ENCODE results near the gene AOX1.

The AOX1 gene

GRCh38 chr2:200649724-200650123 lies 63.9 kb downstream of the AOX1 start:
- H3K27ac ChIP-seq (ENCODE audit: low read depth, low read length, poor library complexity, severe bottlenecking) = no peak overlapping the region
- no peak overlapping the region for H2AFZ ChIP-seq (ENCODE audit: low read length)
- H3K4me1 ChIP-seq (ENCODE audit: insufficient read depth, low read length, severe bottlenecking) = no peaks in the 10 kb centered on the region
- peaks cover 72% of the 10 kb centered on the region for H3K36me3 ChIP-seq (ENCODE audit: insufficient read depth, low read length)
- TF ChIP-seq EZH2 (IDR thresholded peaks at IDR 0.05; ENCODE audit: borderline replicate concordance, low read length) (no peak), CTCF (IDR thresholded peaks at IDR 0.05; ENCODE audit: low read length) (no peak)
- no peak overlapping the region for H3K4me3 ChIP-seq (ENCODE audit: low read depth, low read length, poor library complexity, severe bottlenecking)
- H3K9me2 ChIP-seq (ENCODE audit: low read depth, low read length) = no peaks in the 10 kb centered on the region
- H3K4me2 ChIP-seq (ENCODE audit: low read length) = no peak overlapping the region
- no peaks in the 10 kb centered on the region for H3K27me3 ChIP-seq (ENCODE audit: insufficient read depth, low read length)
- H3K79me2 ChIP-seq (ENCODE audit: insufficient read depth, low read length) = no peaks in the 10 kb centered on the region
- H3K9ac ChIP-seq (ENCODE audit: low read length) = no peak overlapping the region
- H3F3A ChIP-seq (ENCODE audit: insufficient read depth, low read length) = no peaks in the 10 kb centered on the region
- H4K20me1 ChIP-seq (ENCODE audit: insufficient read depth, low read length) = no peaks in the 10 kb centered on the region
- 0 out of 2 replicates have a peak, but pooled peaks cover 2% of the 10 kb centered on the region for H3K9me3 ChIP-seq (ENCODE audit: low read length)

- H3K9ac ChIP-seq (ENCODE audit: low read length) = no peak overlapping the region
- H2AFZ ChIP-seq (ENCODE audit: low read length) = no peak overlapping the region
- H3K36me3 ChIP-seq (ENCODE audit: insufficient read depth, low read length) = peaks cover 68% of the 10 kb centered on the region
- no peak for TF ChIP-seq CTCF (IDR thresholded peaks at IDR 0.05; ENCODE audit: low read length)
- no peak for TF ChIP-seq EZH2 (IDR thresholded peaks at IDR 0.05; ENCODE audit: borderline replicate concordance, low read length)
- no peak overlapping the region for H3K27ac ChIP-seq (ENCODE audit: low read depth, low read length, poor library complexity, severe bottlenecking)
- H4K20me1 ChIP-seq (ENCODE audit: insufficient read depth, low read length) = no peaks in the 10 kb centered on the region
- no peaks in the 10 kb centered on the region for H3K9me2 ChIP-seq (ENCODE audit: low read depth, low read length)
- H3K4me3 ChIP-seq (ENCODE audit: low read depth, low read length, poor library complexity, severe bottlenecking) = no peak overlapping the region
- no peak overlapping the region for H3K4me2 ChIP-seq (ENCODE audit: low read length)
- H3K4me1 ChIP-seq (ENCODE audit: insufficient read depth, low read length, severe bottlenecking) = no peaks in the 10 kb centered on the region
- H3K9me3 ChIP-seq (ENCODE audit: low read length) = 0 out of 2 replicates have a peak, but pooled peaks cover 2% of the 10 kb centered on the region
- no peaks in the 10 kb centered on the region for H3K79me2 ChIP-seq (ENCODE audit: insufficient read depth, low read length)
- H3F3A ChIP-seq (ENCODE audit: insufficient read depth, low read length) = no peaks in the 10 kb centered on the region
- no peaks in the 10 kb centered on the region for H3K27me3 ChIP-seq (ENCODE audit: insufficient read depth, low read length)
Measured at GRCh38 chr2:200650195-200650594, 64.4 kb downstream of the AOX1 start.

GRCh38 chr2:200652158-200652557 lies 66.3 kb downstream of the AOX1 start:
- no peak overlapping the region for H3K27ac ChIP-seq (ENCODE audit: low read depth, low read length, poor library complexity, severe bottlenecking)
- H3K4me3 ChIP-seq (ENCODE audit: low read depth, low read length, poor library complexity, severe bottlenecking) = no peak overlapping the region
- H3K36me3 ChIP-seq (ENCODE audit: insufficient read depth, low read length) = peaks cover 52% of the 10 kb centered on the region
- no peaks in the 10 kb centered on the region for H3F3A ChIP-seq (ENCODE audit: insufficient read depth, low read length)
- TF ChIP-seq EZH2 (IDR thresholded peaks at IDR 0.05; ENCODE audit: borderline replicate concordance, low read length) (no peak), CTCF (IDR thresholded peaks at IDR 0.05; ENCODE audit: low read length) (no peak)
- H3K4me1 ChIP-seq (ENCODE audit: insufficient read depth, low read length, severe bottlenecking) = no peaks in the 10 kb centered on the region
- no peaks in the 10 kb centered on the region for H3K9me3 ChIP-seq (ENCODE audit: low read length)
- no peaks in the 10 kb centered on the region for H4K20me1 ChIP-seq (ENCODE audit: insufficient read depth, low read length)
- no peak overlapping the region for H3K4me2 ChIP-seq (ENCODE audit: low read length)
- H3K9me2 ChIP-seq (ENCODE audit: low read depth, low read length) = no peaks in the 10 kb centered on the region
- H3K27me3 ChIP-seq (ENCODE audit: insufficient read depth, low read length) = no peaks in the 10 kb centered on the region
- no peak overlapping the region for H3K9ac ChIP-seq (ENCODE audit: low read length)
- no peak overlapping the region for H2AFZ ChIP-seq (ENCODE audit: low read length)
- H3K79me2 ChIP-seq (ENCODE audit: insufficient read depth, low read length) = no peaks in the 10 kb centered on the region

Data from OCI-LY1 (cell line).